ENCODE data around the gene ELP6.

DNA sequence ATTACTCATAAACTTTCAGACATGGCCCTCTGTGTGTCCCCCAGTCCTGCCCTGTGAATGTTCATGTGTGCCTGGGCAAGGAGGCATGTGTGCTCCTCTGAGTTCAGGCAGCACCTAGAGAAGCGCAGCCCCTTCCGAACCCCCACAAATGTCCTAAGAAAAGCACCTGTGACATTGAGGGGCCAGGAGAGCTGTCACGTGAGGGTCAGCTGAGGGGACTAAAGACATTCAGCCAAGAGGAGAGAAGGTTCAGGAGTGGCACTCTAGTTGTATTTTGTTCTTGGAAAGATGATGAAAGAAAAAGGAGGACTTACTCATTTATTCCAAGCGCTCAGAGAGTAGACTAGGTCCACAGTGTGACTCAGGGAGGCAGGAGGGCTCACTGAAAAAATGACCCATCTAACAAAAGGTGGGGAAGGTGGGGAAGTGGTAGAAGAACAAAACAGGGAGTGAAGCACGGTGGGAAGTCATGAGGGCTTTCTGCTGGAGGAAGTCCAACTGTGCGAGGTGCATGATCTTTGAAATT, 28.1 kb upstream of the ELP6 start:
- no peak for TF ChIP-seq SIN3A (IDR thresholded peaks at IDR 0.05; ENCODE audit: borderline replicate concordance, insufficient read depth, low read length)
- no peak for TF ChIP-seq TAF1 (IDR thresholded peaks at IDR 0.05; ENCODE audit: borderline replicate concordance, insufficient read depth, low read length)
- TF ChIP-seq, protein P1, sequence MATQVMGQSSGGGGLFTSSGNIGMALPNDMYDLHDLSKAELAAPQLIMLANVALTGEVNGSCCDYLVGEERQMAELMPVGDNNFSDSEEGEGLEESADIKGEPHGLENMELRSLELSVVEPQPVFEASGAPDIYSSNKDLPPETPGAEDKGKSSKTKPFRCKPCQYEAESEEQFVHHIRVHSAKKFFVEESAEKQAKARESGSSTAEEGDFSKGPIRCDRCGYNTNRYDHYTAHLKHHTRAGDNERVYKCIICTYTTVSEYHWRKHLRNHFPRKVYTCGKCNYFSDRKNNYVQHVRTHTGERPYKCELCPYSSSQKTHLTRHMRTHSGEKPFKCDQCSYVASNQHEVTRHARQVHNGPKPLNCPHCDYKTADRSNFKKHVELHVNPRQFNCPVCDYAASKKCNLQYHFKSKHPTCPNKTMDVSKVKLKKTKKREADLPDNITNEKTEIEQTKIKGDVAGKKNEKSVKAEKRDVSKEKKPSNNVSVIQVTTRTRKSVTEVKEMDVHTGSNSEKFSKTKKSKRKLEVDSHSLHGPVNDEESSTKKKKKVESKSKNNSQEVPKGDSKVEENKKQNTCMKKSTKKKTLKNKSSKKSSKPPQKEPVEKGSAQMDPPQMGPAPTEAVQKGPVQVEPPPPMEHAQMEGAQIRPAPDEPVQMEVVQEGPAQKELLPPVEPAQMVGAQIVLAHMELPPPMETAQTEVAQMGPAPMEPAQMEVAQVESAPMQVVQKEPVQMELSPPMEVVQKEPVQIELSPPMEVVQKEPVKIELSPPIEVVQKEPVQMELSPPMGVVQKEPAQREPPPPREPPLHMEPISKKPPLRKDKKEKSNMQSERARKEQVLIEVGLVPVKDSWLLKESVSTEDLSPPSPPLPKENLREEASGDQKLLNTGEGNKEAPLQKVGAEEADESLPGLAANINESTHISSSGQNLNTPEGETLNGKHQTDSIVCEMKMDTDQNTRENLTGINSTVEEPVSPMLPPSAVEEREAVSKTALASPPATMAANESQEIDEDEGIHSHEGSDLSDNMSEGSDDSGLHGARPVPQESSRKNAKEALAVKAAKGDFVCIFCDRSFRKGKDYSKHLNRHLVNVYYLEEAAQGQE (IDR thresholded peaks at IDR 0.05; ENCODE audit: insufficient read depth in 1 of 2, low read depth in 2 of 2, low read length in 2 of 2), result no peak
- TF ChIP-seq POLR2AphosphoS5 (IDR thresholded peaks at IDR 0.05; ENCODE audit: low read depth, low read length), result no peak

Data from PFSK-1 (cell line).